Measurements from ENCODE around the gene NRCAM.

GRCh38 chr7:108307595-108307994, 148.6 kb downstream of the NRCAM start:
- TF ChIP-seq CTCF (IDR thresholded peaks at IDR 0.05 in 2 of 3, conservative IDR thresholded peaks at IDR 0.05 in 1 of 3; ENCODE audit: control insufficient read depth in 2 of 3, extremely low read depth in 1 of 3, insufficient read depth in 1 of 3, low read depth in 3 of 3, low read length in 3 of 3) (no peak), EZH2 (IDR thresholded peaks at IDR 0.05; ENCODE audit: borderline replicate concordance, control insufficient read depth, low read depth, low read length) (no peak), USF2 (IDR thresholded peaks at IDR 0.05; ENCODE audit: borderline replicate concordance, low read depth, low read length) (no peak), RFX5 (IDR thresholded peaks at IDR 0.05; ENCODE audit: low read depth, low read length) (no peak), POLR2A (IDR thresholded peaks at IDR 0.05; ENCODE audit: low read depth, low read length) (no peak), EP300 (IDR thresholded peaks at IDR 0.05; ENCODE audit: borderline replicate concordance in 1 of 2, control insufficient read depth in 1 of 2, low read depth in 2 of 2, low read length in 2 of 2) (no peak), SIN3A (IDR thresholded peaks at IDR 0.05; ENCODE audit: low read depth, low read length) (no peak)
